Endothelial cell of umbilical vein (primary cell): ENCODE results near the gene BEAN1.
"Not testable (repeated sequence)": the region's sequence is repeated elsewhere in the genome, so short reads cannot be mapped to it uniquely, and the experiment has no call there.

ENCODE experiments used
- CTCF ChIP-seq, 2 donors: IDR thresholded peaks; 1 replicate in 1 of 2; 2 replicates in 1 of 2; pipeline ENCODE4 v1.5.1; 2011; ENCODE audit warnings: low read length in 2 of 2, mild to moderate bottlenecking in 2 of 2, moderate library complexity in 2 of 2, control low read depth in 1 of 2, inconsistent platforms in 1 of 2, low read depth in 1 of 2; ENCODE audit not compliant: insufficient read depth in 1 of 2; ENCODE audit errors: extremely low read depth in 1 of 2
- MAX ChIP-seq: IDR thresholded peaks from 2 replicates; pipeline ENCODE4 v1.6.1; 2011; ENCODE audit not compliant: insufficient read depth, insufficient read length
- POLR2A ChIP-seq: IDR thresholded peaks from 2 replicates; pipeline ENCODE4 v1.6.1; 2012; ENCODE audit warnings: low read depth, mild to moderate bottlenecking, control low read depth, low read length

- not testable (repeated sequence) for TF ChIP-seq MAX; POLR2A; CTCF (IDR thresholded peaks at IDR 0.05; ENCODE audit: extremely low read depth in 1 of 2, insufficient read depth in 1 of 2, low read depth in 1 of 2, low read length in 2 of 2)
Measured at GRCh38 chr16:66497921-66498320, 70.8 kb downstream of the BEAN1 start.
